Activated CD4-positive, CD25-positive, alpha-beta regulatory T cell treated with anti-CD3 and anti-CD28 coated beads, Interleukin-2, amount 50 U/mL, for 16 hours (primary cell): ENCODE measurements around the gene RIN2.
"Not testable (repeated sequence)": the region's sequence is repeated elsewhere in the genome, so short reads cannot be mapped to it uniquely, and the experiment has no call there.

Experiments
- DNase-seq: peaks from one replicate; pipeline ENCODE4 v3.0.0-alpha.2; 2020; ENCODE audit warnings: low read depth, low spot score

The RIN2 gene

GRCh38 chr20:19785173-19785982 is 27.3 kb downstream of the RIN2 start:
- no peak for DNase-seq

GRCh38 chr20:19785983-19786285 is 27.9 kb downstream of the RIN2 start:
- no peak for DNase-seq

- DNase-seq = no peak
Observed at GRCh38 chr20:19786311-19786710, 28.3 kb downstream of the RIN2 start.

GRCh38 chr20:19787366-19787765 is 29.3 kb downstream of the RIN2 start:
- no peak for DNase-seq

GRCh38 chr20:19789009-19789408 is 31.0 kb downstream of the RIN2 start:
- no peak for DNase-seq

- DNase-seq = no peak
Observed at GRCh38 chr20:19789446-19789845, 31.4 kb downstream of the RIN2 start.

- DNase-seq = no peak
Observed at GRCh38 chr20:19791887-19792286, 33.8 kb downstream of the RIN2 start.

- no peak for DNase-seq
Observed at GRCh38 chr20:19793716-19794115, 35.7 kb downstream of the RIN2 start.

GRCh38 chr20:19794941-19795340 is 36.9 kb downstream of the RIN2 start:
- no peak for DNase-seq

- no peak for DNase-seq
Observed at GRCh38 chr20:19799325-19799724, 41.3 kb downstream of the RIN2 start.

- no peak for DNase-seq
Observed at GRCh38 chr20:19802099-19802491, 44.0 kb downstream of the RIN2 start.

GRCh38 chr20:19802492-19803158 is 44.6 kb downstream of the RIN2 start:
- DNase-seq = no peak

GRCh38 chr20:19806276-19806675 is 48.2 kb downstream of the RIN2 start:
- not testable (repeated sequence) for DNase-seq

- no peak for DNase-seq
Observed at GRCh38 chr20:19806806-19807190, 48.7 kb downstream of the RIN2 start.

GRCh38 chr20:19807191-19807945 is 49.3 kb downstream of the RIN2 start:
- no peak for DNase-seq
